Measurements from ENCODE around the gene RASGRF1.

Gene RASGRF1

GRCh38 chr15:78942741-78943140 lies 147.8 kb downstream of the RASGRF1 start:
- no peak for TF ChIP-seq YY1 (IDR thresholded peaks at IDR 0.05; ENCODE audit: low read depth)
- TF ChIP-seq NFIC (IDR thresholded peaks at IDR 0.05) = no peak

DNA sequence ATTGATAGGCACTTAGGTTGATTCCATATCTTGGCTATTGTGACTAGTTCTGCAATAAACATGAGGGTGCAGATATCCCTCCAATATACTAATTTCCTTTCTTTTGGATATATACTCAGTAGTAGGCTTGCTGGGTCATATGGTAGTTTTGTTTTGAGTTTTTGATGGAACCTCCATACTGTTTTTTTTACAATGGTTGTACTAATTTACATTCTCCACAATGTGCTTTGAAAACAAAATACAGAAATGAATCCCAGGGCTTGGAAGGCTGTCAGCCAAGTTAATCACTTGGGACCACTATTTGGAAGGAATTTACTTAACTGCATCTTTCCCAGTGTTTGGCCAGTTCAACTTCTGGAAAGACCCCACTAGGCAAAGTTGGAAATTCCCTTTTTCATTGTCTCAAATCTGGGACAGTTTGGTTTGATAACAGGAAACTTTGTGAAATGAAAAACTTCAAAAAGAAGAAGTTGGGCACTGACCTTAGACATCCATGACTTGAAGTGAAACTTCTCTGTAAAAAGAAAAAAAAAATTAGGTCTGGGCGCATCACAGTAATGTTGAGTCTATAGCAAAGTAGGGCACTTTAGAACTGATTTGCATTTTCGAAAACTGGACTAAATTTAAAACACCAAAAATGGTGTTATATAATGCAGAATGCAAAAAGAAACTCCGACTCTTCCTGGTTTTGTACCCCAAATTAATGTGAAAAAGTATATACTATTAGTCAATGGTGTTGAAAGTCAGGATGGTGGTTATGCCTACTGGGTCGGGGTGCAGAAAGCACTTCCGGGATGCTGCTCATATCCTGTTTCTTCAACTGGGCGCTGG lies 151.7 kb downstream of the RASGRF1 start:
- TF ChIP-seq ZBTB7A (IDR thresholded peaks at IDR 0.05; ENCODE audit: low read depth) (no peak), CREB1 (IDR thresholded peaks at IDR 0.05; ENCODE audit: low read depth) (no peak), NFIC (IDR thresholded peaks at IDR 0.05) (no peak), RAD21 (IDR thresholded peaks at IDR 0.05; ENCODE audit: low read depth) (no peak), CEBPB (IDR thresholded peaks at IDR 0.05) (no peak), TEAD4 (IDR thresholded peaks at IDR 0.05) (no peak), EP300 (IDR thresholded peaks at IDR 0.05; ENCODE audit: borderline replicate concordance) (no peak), FOXM1 (IDR thresholded peaks at IDR 0.05; ENCODE audit: borderline replicate concordance, low read depth) (no peak), YY1 (IDR thresholded peaks at IDR 0.05; ENCODE audit: low read depth) (no peak), MAX (IDR thresholded peaks at IDR 0.05) (no peak), TCF12 (IDR thresholded peaks at IDR 0.05; ENCODE audit: low read depth) (no peak), EGR1 (IDR thresholded peaks at IDR 0.05) (no peak), TAF1 (IDR thresholded peaks at IDR 0.05; ENCODE audit: low read depth) (no peak)
- TF ChIP-seq, protein P1, sequence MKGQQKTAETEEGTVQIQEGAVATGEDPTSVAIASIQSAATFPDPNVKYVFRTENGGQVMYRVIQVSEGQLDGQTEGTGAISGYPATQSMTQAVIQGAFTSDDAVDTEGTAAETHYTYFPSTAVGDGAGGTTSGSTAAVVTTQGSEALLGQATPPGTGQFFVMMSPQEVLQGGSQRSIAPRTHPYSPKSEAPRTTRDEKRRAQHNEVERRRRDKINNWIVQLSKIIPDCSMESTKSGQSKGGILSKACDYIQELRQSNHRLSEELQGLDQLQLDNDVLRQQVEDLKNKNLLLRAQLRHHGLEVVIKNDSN (IDR thresholded peaks at IDR 0.05) = no peak
- TF ChIP-seq, protein P2, sequence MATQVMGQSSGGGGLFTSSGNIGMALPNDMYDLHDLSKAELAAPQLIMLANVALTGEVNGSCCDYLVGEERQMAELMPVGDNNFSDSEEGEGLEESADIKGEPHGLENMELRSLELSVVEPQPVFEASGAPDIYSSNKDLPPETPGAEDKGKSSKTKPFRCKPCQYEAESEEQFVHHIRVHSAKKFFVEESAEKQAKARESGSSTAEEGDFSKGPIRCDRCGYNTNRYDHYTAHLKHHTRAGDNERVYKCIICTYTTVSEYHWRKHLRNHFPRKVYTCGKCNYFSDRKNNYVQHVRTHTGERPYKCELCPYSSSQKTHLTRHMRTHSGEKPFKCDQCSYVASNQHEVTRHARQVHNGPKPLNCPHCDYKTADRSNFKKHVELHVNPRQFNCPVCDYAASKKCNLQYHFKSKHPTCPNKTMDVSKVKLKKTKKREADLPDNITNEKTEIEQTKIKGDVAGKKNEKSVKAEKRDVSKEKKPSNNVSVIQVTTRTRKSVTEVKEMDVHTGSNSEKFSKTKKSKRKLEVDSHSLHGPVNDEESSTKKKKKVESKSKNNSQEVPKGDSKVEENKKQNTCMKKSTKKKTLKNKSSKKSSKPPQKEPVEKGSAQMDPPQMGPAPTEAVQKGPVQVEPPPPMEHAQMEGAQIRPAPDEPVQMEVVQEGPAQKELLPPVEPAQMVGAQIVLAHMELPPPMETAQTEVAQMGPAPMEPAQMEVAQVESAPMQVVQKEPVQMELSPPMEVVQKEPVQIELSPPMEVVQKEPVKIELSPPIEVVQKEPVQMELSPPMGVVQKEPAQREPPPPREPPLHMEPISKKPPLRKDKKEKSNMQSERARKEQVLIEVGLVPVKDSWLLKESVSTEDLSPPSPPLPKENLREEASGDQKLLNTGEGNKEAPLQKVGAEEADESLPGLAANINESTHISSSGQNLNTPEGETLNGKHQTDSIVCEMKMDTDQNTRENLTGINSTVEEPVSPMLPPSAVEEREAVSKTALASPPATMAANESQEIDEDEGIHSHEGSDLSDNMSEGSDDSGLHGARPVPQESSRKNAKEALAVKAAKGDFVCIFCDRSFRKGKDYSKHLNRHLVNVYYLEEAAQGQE (IDR thresholded peaks at IDR 0.05; ENCODE audit: low read depth) = no peak

DNA sequence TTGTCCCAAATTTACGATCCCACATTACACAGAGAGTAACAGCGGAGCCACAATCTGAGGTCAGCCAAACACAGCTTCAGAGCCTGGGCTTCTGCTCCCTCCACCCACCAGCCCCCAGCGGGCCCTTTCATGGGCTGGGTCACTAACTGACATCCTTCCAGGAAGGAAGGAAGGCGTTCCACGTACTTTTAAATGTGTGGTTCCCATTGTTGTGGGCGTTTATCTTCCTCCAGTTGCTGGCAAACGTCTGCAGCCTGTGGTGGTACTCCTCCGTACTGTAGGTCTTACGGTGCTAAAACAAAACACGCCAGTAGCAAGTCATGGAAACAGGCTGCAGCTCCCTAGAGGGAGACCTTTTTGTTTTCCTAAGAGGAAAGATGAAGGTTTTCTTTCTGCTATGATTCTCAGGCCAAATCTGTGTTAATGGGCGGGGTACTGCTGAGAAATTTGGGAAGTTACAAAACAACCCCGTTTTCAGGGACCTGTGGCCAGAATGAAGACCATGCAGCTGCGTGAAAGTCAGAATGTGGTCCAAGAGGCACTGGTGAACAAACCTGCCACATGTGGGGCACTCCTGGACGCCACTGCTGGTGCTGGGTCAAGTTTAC lies 153.3 kb downstream of the RASGRF1 start:
- TF ChIP-seq NFIC (IDR thresholded peaks at IDR 0.05) (no peak), EP300 (IDR thresholded peaks at IDR 0.05; ENCODE audit: borderline replicate concordance) (no peak), TAF1 (IDR thresholded peaks at IDR 0.05; ENCODE audit: low read depth) (no peak)
- TF ChIP-seq, protein P1 (IDR thresholded peaks at IDR 0.05) = no peak

DNA sequence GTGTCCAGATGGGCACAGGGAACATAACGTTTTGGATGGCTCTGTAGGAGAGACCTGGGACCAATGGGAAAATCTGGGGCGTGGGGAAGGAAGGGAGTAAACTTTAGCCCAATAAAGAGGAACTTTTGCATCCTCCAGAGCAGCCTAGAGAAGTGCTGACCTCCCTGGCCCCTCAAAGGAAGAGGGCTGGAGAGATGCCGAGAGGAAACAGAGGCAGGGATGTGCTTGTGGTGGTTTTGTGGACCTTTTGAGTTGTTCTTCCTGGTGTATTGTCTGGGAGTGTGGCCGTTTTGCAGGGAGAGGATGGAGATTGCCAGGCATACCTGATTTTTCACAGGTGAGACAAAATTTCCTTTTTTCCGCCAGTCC lies 155.9 kb downstream of the RASGRF1 start:
- no peak for TF ChIP-seq EP300 (IDR thresholded peaks at IDR 0.05; ENCODE audit: borderline replicate concordance)
- no peak for TF ChIP-seq MAX (IDR thresholded peaks at IDR 0.05)
- no peak for TF ChIP-seq ZBTB7A (IDR thresholded peaks at IDR 0.05; ENCODE audit: low read depth)
- TF ChIP-seq YY1 (IDR thresholded peaks at IDR 0.05; ENCODE audit: low read depth) = no peak
- TF ChIP-seq TAF1 (IDR thresholded peaks at IDR 0.05; ENCODE audit: low read depth) = no peak
- TF ChIP-seq NFIC (IDR thresholded peaks at IDR 0.05) = no peak

DNA sequence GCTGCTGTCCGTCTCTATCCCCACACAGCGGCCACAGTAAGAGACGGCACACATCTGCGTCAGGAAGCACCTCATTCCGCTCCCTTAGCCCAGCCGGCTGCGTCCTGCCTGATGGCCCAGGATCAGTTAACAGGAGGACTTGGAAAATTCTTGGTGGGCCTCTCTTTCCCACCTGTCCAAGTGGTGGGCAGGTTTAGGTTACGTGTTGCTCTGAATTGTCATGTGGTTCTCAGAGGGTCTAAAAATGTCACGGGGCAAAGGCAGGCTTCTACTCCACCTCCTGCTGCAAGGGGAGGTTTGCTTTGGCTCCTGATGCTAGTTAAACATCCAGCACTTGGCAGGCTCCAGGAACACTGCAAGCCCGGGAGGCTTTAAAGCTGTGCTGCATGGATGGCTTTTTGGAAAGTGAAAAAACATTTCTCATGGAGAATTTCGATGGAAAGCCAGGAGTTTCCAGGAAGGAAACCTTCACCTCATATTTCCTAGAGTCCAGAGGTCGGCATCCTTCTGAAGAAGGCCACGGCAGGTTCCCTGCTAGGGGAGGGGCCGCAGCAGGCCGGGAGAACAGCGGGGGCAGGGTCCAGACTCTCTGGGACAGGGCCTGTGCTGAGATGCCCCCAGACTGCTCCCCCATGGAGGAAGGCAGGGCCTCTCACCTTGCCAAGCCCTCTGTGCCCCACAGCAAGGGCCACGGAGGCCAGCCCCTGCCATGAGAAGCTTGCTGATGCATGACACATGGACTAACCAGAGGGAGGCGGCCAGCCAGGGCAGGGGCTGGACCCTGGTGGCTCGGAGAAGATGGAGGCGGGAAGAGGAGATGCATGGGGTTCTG lies 156.5 kb downstream of the RASGRF1 start:
- TF ChIP-seq ZBTB7A (IDR thresholded peaks at IDR 0.05; ENCODE audit: low read depth) (no peak), TCF12 (IDR thresholded peaks at IDR 0.05; ENCODE audit: low read depth) (no peak), EGR1 (IDR thresholded peaks at IDR 0.05) (no peak), CEBPB (IDR thresholded peaks at IDR 0.05) (no peak), FOXM1 (IDR thresholded peaks at IDR 0.05; ENCODE audit: borderline replicate concordance, low read depth) (no peak), YY1 (IDR thresholded peaks at IDR 0.05; ENCODE audit: low read depth) (no peak), MAX (IDR thresholded peaks at IDR 0.05) (no peak), RAD21 (IDR thresholded peaks at IDR 0.05; ENCODE audit: low read depth) (no peak), TEAD4 (IDR thresholded peaks at IDR 0.05) (no peak), TAF1 (IDR thresholded peaks at IDR 0.05; ENCODE audit: low read depth) (no peak), EP300 (IDR thresholded peaks at IDR 0.05; ENCODE audit: borderline replicate concordance) (no peak), NFIC (IDR thresholded peaks at IDR 0.05) (no peak)
- TF ChIP-seq, protein P1 (IDR thresholded peaks at IDR 0.05) = no peak
- TF ChIP-seq, protein P2 (IDR thresholded peaks at IDR 0.05; ENCODE audit: low read depth) = no peak
